ENCODE data around the gene EDAR.

EDAR gene

DNA sequence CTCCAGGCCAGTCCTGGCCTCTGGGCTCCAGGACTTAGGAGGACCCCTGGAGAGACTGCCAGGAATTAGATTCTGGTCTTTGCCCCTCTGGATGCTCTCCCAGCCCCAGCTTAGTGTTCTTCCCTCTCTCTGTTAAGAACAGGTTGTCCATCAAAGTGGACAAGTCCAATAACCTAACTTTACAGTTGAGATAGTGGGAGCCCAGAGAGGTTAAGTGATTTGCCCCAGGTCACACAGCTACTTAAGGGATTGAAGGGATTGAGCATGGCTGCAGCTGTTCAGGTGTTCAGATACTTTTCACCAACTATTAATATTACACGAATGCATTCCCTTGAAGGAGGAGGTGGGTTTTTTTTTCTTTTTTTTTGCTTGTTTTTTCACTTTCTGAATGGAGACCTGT, 57.6 kb downstream of the EDAR start:
- Histone ChIP-seq H3K4me3 (replicated peaks; ENCODE audit: insufficient read depth, low read length) (no peak overlapping the region), H3K27me3 (ENCODE audit: insufficient read depth, poor library complexity, severe bottlenecking) (no peaks in the 10 kb centered on the region)
- no peak for DNase-seq (ENCODE audit: low read depth in 1 of 2, low spot score in 1 of 2)

DNA sequence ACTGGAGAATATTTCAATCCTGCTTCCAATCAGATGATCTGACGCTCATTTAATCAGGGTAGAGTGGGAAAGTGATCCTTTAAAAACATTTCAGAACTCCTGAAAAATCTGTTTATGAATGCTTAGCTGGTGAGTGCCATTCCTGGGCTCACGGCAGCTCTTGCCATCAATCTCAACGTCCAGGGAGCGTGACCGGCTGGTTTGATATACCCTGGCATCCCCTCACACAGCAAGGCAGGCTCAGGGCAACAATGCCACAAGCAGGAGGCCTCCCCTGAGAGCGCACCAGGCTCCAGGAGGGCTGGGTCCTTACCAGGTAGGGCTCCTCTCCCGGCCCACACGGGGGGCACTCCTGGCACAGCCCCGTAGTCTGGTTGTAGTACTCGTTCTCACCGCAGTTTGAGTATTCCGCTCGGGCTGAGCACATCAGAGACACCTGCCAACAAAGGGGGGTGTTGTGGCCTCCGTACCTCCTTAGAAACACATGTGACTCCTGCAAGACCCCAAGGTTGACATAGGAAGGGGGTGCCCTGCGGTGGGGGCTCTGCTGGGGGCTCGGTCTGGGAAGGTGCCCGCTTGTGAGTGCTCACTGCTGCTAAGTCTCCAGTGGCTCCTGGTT, 59.1 kb downstream of the EDAR start:
- TF ChIP-seq POLR2AphosphoS5 (IDR thresholded peaks at IDR 0.05; ENCODE audit: low read depth): no peak
- TF ChIP-seq, protein P1, sequence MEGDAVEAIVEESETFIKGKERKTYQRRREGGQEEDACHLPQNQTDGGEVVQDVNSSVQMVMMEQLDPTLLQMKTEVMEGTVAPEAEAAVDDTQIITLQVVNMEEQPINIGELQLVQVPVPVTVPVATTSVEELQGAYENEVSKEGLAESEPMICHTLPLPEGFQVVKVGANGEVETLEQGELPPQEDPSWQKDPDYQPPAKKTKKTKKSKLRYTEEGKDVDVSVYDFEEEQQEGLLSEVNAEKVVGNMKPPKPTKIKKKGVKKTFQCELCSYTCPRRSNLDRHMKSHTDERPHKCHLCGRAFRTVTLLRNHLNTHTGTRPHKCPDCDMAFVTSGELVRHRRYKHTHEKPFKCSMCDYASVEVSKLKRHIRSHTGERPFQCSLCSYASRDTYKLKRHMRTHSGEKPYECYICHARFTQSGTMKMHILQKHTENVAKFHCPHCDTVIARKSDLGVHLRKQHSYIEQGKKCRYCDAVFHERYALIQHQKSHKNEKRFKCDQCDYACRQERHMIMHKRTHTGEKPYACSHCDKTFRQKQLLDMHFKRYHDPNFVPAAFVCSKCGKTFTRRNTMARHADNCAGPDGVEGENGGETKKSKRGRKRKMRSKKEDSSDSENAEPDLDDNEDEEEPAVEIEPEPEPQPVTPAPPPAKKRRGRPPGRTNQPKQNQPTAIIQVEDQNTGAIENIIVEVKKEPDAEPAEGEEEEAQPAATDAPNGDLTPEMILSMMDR (IDR thresholded peaks at IDR 0.05; ENCODE audit: insufficient read depth, low read length): no peak
- no peak for TF ChIP-seq REST (IDR thresholded peaks at IDR 0.05; ENCODE audit: insufficient replicate concordance, low read depth)
- H3K27ac ChIP-seq (replicated peaks): no peak overlapping the region
- DNase-seq (ENCODE audit: low read depth in 1 of 2, low spot score in 1 of 2): no peak
- H3K4me3 ChIP-seq (replicated peaks; ENCODE audit: insufficient read depth, low read length): no peak overlapping the region
- no peaks in the 10 kb centered on the region for H3K27me3 ChIP-seq (ENCODE audit: insufficient read depth, poor library complexity, severe bottlenecking)

More for the DNA sequence above, 57.6 kb downstream of the EDAR start:
- no peak overlapping the region for H3K27ac ChIP-seq (replicated peaks)
- TF ChIP-seq GABPA (IDR thresholded peaks at IDR 0.05; ENCODE audit: low read depth): no peak
- TF ChIP-seq SPI1 (IDR thresholded peaks at IDR 0.05; ENCODE audit: borderline replicate concordance, low read depth): no peak
- TF ChIP-seq, protein P1 (IDR thresholded peaks at IDR 0.05; ENCODE audit: insufficient read depth, low read length): no peak
- TF ChIP-seq REST (IDR thresholded peaks at IDR 0.05; ENCODE audit: insufficient replicate concordance, low read depth): no peak
- no peak for TF ChIP-seq POLR2AphosphoS5 (IDR thresholded peaks at IDR 0.05; ENCODE audit: low read depth)

DNA sequence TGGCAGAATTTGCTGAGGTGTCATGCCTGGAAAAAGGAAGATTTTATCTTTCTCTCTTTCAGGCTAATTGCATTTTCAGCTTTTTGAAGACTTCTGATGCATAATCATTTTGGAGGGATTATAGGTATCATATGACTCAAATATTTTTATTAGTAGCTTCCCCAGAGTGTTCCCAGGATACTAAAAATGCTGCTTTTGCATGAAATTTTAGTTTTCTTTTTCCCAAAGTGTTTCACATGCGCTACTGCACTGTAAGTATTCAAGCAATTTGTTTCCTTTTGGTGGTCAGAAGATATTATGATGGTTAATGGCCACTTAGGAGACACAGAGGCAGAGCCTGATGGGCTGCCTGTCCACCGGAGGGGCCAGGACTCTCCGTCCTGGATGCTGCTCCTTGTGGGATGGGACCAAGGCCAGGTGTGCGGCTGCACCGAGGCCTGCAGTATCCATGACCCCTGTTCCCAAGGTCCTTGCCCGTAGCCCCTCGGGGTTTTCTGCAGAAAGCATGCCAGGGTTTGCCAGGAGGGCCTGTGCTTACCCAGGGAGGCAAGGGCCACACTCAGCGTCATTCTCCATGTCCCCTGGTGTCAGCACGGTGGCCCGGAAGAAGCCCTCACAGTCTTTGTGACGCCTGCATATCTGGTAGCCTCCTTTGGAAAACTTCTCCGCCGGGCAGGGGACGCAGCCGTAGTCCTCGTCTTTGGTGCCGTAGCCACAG, 60.2 kb downstream of the EDAR start:
- Histone ChIP-seq H3K27ac (replicated peaks) (no peak overlapping the region), H3K27me3 (ENCODE audit: insufficient read depth, poor library complexity, severe bottlenecking) (no peaks in the 10 kb centered on the region), H3K4me3 (replicated peaks; ENCODE audit: insufficient read depth, low read length) (no peak overlapping the region)
- DNase-seq (ENCODE audit: low read depth in 1 of 2, low spot score in 1 of 2): no peak
- TF ChIP-seq, protein P1 (IDR thresholded peaks at IDR 0.05; ENCODE audit: insufficient read depth, low read length): no peak
- TF ChIP-seq REST (IDR thresholded peaks at IDR 0.05; ENCODE audit: insufficient replicate concordance, low read depth): no peak
- TF ChIP-seq POLR2AphosphoS5 (IDR thresholded peaks at IDR 0.05; ENCODE audit: low read depth): no peak
- TF ChIP-seq GABPA (IDR thresholded peaks at IDR 0.05; ENCODE audit: low read depth): no peak
- no peak for TF ChIP-seq SPI1 (IDR thresholded peaks at IDR 0.05; ENCODE audit: borderline replicate concordance, low read depth)
